D341Med (cell line): Measurements from ENCODE around the gene RGPD4.
A peak's percentile ranks its signal among the peaks of the same experiment; 100 is the strongest.

Experiments used
- DNase-seq: peaks from one replicate; pipeline ENCODE4 v3.0.0; 2012; ENCODE audit warnings: low spot score

RGPD4 gene

DNA sequence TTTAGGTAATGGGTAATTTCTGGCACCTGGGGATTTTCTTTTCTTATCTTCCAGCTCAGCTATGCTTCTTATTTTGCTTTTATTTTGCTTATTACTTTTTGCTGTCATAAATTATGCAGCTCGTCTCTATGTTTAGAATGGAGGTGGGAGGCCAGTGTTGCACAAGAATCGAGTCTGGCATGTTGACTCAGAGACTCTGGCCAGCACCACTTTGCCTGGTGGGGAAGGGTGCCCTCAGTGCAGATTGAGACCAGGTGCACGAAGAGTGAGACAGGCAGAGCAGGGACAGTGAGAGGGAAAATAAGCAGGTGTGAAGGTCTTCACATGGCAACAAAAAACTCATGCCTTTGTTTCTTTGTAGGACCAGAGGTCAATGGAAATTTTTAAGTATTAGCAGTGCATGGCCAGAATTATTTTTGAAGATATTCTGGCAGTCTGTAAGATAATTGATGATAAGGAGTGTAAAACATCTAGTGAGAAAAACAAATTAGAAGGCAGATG lies 100.4 kb downstream of the RGPD4 start:
- peak; percentile 21 for DNase-seq

DNA sequence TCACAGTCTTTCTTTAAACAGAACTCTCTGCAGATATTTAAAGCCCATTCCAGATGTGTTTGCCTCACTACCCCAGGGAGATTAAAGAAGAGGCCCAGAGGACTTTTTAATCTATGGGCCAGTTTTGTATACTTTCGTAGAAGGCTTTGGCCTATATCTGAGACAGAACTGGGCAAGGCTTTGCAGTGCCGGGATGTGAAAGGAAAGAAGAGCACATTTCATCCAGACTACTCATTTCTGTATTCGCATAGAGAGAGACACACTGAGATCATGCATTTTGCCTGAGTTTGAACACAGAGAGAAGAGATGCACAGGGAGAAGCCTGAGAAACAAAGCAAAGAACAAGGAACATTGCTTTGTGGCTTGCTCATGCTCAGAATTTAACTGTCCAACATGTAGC lies 104.7 kb downstream of the RGPD4 start:
- no peak for DNase-seq

DNA sequence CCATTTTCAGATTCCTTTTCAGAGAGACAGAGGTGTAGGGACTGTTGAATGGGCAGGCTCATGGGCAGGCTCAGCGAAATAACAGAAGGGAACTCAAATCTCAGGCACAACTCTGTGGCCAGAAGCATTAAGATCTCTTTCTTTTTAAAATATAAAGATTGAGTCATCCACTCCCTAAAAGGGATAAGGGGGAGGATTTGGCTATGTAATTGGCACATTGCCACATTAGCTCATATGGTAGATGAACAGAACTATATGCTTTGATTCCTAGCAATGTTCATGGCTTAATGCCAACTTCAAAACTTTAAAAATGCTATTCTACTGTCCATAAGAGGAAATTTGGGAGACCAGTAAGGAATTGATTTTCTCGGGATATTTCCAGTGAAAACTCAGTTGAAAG lies 105.8 kb downstream of the RGPD4 start:
- DNase-seq, result no peak

DNA sequence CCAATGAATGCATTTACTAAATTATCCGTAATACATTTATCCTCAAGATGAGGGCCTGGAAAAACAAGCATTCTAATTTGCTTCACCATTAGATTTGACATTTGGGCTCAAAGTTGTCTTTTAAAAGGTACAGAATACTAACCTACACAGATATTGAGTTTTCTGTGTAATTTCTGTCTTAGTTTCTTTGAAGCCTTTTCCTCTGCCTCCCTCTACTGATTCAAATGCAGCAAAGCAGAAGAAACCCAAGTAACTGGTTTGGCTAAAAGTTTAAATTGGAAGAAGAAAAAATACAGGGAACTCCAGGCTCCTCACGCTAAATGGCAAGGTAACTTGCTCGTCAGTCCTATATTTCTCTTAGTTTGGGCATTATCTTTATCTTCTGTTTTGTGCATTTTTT lies 106.3 kb downstream of the RGPD4 start:
- DNase-seq, result no peak

DNA sequence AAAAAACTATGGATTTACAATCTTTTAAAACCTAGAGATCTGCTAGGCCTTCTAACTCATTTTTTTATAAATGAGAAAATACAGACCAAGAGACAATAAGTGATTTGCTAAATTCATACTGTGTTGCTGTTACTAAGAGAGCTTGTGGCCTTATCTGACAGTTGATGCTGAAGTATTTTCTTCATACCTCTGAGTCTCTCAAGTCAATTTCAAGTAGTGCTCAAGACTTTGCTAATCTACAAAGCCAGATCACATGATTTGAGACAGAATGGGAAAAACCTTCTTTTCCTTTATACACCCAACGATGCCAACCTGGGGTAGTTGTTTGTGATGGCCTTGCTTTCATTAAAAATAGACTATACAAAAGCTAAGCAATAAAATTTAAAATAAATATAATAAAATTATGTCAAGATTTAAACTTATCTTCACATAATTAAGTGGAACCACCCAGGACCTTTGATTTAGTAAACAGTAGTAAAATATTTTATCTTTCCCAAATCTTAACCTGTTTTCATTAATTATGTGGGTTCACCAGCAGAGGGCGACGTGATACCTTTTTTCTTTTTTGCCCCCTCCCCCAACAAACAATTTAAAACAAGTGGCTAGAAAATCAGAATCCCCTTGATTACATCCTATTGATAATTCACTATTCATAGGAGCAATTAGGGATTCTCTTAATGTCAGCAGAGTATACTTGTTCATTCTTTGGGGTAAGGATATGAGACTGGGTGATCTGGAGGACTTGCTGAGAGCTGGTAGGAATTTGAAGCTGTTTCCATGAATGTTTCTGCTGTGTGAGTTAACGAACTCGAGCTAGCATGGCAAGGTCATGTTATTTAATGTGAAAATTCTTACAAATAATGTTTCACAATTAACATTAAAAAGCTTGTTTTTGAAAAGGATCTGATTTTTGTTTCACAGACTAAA lies 110.0 kb downstream of the RGPD4 start:
- no peak for DNase-seq
